PC-3 (cell line): ENCODE measurements around the gene TECRL.
A peak's percentile ranks its signal among the peaks of the same experiment; 100 is the strongest.

Source experiments
- EZH2 ChIP-seq: fragments of 300-600 bp; sonication (generic); IDR thresholded peaks from one replicate; pipeline ENCODE4 v1.6.1; 2017; ENCODE audit warnings: antibody characterized with exemption, mild to moderate bottlenecking, low read length; ENCODE audit not compliant: unreplicated experiment
- EZH2phosphoT487 ChIP-seq: fragments of 300-600 bp; sonication (generic); IDR thresholded peaks from 2 replicates; pipeline ENCODE4 v1.6.1; 2018; ENCODE audit warnings: mild to moderate bottlenecking, antibody characterized with exemption, low read length, borderline replicate concordance
- TF ChIP-seq, protein P1 (sequence below): fragments of 300-600 bp; sonication (generic); conservative IDR thresholded peaks from 2 replicates; pipeline ENCODE4 v1.5.1; 2017; ENCODE audit warnings: antibody characterized with exemption, low read depth, mild to moderate bottlenecking, low read length

DNA sequence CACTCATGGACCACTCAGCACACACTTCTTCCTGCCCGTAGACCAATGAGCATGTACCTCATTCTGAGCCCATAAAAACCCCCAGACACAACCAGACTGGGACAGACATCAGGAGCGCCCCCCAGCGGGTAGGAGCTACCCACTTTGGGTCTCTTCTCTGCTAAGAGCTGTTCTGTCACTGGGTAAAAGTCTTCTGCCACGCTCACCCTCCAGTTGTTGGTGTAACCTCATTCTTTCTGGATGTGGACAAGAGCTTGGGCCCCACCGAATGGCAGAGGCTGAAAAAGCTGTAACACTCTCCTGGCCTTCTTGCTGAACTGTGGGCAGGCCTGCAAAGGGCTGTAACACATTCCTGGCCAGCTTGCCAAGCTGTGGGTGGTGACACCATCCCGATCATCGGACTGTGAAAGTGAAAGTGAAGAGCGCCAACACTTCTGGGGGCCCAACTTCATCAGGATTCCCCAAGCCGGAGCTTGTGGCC lies 137.6 kb downstream of the TECRL start:
- TF ChIP-seq, protein P1, sequence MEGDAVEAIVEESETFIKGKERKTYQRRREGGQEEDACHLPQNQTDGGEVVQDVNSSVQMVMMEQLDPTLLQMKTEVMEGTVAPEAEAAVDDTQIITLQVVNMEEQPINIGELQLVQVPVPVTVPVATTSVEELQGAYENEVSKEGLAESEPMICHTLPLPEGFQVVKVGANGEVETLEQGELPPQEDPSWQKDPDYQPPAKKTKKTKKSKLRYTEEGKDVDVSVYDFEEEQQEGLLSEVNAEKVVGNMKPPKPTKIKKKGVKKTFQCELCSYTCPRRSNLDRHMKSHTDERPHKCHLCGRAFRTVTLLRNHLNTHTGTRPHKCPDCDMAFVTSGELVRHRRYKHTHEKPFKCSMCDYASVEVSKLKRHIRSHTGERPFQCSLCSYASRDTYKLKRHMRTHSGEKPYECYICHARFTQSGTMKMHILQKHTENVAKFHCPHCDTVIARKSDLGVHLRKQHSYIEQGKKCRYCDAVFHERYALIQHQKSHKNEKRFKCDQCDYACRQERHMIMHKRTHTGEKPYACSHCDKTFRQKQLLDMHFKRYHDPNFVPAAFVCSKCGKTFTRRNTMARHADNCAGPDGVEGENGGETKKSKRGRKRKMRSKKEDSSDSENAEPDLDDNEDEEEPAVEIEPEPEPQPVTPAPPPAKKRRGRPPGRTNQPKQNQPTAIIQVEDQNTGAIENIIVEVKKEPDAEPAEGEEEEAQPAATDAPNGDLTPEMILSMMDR, result peak; percentile 66
- TF ChIP-seq EZH2phosphoT487 (no peak), EZH2 (no peak)
